Fibroblast of lung (primary cell): ENCODE data around the gene GRWD1.

Source experiments
- CTCF ChIP-seq, 2 donors: IDR thresholded peaks in 1 of 2; conservative IDR thresholded peaks in 1 of 2; 1 replicate in 1 of 2; 2 replicates in 1 of 2; pipeline ENCODE4 v1.5.1; 2011 to 2012; ENCODE audit warnings: low read length in 2 of 2, control low read depth in 1 of 2, inconsistent platforms in 1 of 2, low read depth in 1 of 2, mild to moderate bottlenecking in 1 of 2
- EZH2 ChIP-seq: IDR thresholded peaks from 2 replicates; pipeline ENCODE4 v1.5.1; 2012; ENCODE audit warnings: low read length, control low read depth, mild to moderate bottlenecking; ENCODE audit errors: missing control alignments

GRCh38 chr19:48441360-48442050 lies 4.3 kb upstream of the GRWD1 start:
- no peak for TF ChIP-seq EZH2
- no peak for TF ChIP-seq CTCF (conservative IDR thresholded peaks at IDR 0.05 in 1 of 2, IDR thresholded peaks at IDR 0.05 in 1 of 2; ENCODE audit: low read depth in 1 of 2, low read length in 2 of 2)
